ENCODE data around the gene DNAH17. TPM values are rescaled to one million over a fixed set of nuclear protein-coding genes. Genes with fewer than 3 reads are reported as not detected.

DNAH17 gene
- polyA plus RNA-seq, 10 donors = 0.98 to 3.9 (median 1.6) TPM

DNA sequence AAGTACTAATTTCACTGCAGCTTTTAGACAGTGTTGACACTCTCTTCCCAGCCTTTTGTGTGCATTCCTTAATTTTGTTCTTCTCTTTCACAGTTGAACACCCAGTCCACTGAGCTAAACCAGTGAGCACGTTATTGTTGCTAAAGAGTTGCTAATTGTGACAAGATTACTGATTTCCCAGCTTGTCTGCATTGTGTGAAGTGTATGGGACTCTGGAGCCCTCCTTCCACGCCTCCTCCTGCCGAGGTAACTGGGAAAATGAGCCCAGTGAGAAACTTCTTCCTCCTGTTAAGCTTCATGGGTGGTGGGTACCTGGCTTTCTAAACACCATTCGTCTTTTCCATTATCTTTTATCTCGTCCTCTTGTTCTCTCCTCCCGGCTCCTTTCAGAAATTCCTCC, 29.8 kb upstream of the DNAH17 start:
- no peak for DNase-seq

DNA sequence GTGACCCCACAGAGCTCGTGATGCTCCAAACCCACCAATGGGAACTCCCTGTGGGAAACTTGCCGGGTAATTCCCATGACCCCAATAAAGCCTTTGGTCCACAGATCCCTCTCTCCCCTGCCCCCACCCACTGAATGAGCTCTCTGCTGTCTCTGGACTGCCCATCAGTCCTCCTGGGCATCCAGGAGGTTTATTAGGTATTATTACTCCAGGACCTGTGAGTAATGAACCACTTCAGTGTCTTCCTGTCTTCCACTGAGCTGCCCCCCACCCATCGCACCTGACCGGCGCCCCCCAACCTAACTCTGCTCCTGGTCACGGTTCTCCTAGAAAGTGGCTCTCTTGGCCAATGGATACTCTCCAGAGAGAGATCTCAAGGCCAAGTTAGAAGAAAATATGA, 28.7 kb upstream of the DNAH17 start:
- DNase-seq = no peak

DNA sequence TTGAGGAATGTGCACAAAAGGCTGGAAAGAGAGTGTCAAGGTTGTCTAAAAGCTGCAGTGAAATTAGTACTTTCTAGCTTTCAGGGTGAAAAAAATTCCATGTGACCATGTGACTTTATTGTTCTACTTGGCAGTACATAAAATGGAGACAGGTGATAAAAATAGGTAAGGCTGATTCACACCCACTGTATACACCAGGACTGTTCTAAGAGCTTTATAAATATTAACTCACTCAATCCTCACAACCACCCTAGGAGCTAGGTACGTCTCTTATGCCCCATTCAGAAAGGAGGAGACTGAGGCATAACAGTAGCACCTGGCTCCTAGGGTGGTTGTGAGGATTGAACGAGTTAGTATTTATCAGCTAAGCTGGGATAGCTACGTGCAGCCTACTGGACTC, 28.2 kb upstream of the DNAH17 start:
- DNase-seq = no peak

DNA sequence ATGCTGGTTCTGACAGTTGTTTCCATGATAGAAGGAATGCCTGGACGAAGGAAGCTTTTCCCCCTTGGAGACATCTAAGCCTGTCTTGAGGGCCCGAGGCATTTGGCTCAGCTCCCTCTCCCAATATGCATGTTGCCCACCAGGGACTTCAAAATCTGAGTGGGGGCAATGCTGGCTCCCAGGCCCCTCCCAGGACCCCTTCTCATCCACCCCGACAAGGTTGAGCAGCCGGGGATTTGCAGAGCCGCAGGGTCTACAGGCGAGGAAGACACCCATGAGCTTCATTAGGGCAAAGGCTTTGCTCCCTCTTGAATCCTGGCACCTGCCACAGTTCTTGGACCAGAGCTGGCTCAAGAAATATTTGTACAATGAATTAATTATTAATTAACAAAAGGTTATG, 25.1 kb upstream of the DNAH17 start:
- DNase-seq = no peak

DNA sequence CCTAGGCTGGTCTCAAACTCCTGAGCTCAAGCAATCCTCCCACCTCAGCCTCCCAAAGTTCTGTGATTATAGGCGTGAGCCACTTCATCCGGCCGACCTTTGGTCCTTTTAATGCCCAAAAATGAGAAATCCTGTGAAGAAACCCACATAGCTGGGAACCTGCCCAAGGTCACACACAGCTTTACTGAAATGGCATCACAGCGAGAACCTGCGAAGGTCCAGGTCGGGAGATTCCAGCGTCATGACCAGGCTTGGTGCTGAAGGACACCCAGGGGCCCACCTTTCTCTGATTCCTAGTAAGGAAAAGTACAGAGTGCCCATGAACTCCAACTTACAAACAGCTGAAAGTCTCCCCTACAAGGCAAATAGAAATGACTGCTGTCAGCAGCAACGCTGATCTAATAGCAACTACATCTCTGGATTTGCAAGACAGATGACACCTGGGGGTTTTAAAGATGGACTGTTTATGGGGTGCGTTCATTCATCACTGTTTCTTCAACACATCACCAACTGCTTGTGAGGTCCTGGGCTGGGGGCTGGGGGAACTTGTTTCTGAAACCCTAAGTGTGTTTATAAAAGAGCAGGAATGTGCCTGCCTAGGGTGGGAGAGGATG, 24.5 kb upstream of the DNAH17 start:
- DNase-seq = no peak

DNA sequence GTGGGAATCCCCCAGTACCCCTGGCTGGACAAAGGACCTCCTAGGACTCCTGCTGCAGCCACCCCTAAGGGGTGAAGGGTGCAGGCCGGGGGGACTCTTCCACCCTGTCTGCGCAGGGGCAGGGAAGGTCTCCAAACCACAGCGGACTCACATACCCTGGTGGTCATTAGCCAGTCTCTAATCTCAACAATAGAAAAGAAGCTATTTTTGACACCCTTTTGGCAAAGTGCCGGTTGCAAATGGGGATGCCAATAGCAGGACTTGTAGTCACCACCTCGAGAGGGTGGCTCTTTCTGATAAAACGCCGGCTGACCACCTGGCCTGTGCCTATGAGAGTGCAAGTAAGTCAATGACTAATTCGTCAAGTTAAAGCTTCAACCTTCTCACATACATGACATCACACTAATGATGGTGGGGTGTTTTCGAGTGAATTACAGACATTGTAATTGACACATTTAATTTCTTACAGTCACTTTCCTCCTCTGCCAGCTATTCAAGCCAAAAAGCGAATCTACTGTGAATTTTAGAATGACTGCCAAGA, 23.1 kb upstream of the DNAH17 start:
- DNase-seq = peak in 2 of 3 donors; percentile 21 to 54

DNA sequence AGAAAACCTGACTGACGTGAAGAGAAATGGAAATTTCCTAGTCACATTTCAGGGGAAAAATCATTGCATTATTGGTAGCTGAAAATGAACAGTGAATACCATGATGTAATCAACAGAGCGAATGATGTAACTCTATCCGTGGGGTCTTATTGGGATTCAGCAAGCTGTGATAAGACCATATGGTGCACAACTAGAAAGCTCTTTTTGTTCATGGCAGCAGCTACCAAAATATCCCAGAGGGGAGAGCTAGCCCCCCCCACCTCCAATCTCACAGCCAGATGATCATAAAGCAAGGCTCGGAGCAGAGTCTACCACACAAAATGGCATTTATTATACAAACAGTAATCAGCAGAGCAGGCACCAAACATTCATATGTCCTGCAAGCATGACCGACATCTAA, 22.2 kb upstream of the DNAH17 start:
- DNase-seq = peak in 2 of 3 donors; percentile 13 to 58

DNA sequence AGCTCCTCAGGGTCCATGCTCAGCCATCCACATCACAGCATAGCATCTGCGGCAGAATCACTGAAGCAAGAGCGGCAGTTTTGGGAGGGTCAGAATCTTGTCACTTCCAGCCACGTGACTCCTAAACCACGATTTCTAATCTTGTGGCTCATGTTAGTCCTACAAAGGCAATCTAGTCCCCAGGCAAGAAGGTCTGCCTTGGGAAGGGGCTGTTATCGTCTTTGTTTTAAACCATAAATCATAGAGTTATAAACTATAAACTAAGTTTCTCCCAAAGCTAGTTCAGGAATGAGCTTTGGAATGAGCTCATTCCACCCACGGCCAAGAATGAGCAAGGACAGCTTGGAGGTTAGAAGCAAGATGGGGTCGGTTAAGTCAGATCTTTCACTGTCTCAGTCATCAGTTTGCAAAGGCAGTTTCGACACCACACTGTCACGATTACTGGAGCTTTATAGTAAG, 20.8 kb upstream of the DNAH17 start:
- peak; percentile 38 to 74 (median 58) for DNase-seq

DNA sequence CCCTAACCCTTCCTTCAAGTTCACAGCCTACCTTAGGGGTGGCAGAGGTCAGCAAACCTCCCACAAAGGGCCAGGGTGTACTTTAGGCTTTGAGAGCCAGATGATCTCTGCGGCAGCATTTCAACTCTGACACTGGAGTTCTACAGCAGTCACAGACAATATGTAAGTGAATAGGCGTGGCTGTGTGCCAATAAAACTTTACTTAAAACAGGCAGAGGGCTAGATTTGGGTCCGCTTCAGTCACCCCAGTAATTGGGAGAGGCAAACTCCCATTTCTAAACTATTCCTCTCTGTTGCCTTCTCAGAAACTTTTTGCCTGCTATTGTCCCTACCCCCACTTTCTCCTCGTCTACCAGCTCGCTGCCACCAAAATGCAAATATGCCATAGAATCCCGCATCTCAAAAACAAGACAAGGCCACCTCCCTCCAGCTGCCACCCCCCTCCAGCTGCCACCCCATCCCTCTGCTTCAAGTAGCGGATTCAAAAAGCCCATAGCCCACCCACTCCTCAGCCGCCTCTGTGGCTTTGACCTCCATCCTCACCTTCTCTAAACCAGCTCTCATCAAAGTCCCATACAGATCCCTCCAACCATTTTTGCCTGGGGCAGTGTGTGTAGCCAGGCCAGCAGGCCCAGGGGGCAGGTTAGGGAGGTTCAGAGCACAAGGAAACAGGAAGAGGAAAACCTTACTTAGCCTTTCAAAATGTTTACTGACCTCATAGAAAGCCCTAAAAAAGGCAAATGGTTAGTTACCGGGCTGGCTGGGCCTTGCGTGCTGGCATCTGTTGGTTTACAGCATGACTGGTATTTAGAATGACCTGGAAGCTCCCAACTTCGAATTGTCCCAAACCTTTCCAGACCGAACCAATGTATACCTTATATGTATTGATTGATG, 19.9 kb upstream of the DNAH17 start:
- DNase-seq = no peak

DNA sequence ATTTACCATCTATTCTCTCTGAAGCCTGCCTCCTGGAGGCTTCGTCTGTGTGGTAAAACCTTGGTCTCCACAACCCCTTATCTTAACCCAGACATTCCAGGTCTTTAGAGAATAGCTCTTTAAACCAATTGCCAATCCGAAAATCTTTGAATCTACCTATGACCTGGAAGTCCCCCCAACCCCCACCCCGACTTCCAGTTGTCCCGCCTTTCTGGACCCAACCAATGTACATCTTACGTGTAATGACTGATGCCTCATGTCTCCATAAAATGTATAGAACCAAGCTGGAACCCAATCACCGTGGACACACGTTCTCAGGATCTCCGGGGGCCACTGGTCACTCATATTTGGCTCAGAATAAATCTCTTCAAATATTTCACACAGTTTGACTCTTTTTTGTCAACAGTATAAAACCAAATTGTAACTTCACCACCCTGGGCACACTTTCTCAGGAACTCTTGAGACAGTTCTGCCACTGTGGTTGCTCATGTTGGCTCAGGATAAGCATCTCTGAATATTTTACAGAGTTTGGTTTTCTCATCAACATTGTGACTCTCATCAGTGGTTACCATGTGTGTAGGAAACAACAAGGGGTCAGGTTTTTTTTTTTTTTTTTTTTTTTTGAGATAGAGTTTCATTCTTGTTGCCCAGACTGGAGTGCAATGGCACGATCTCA, 18.1 kb upstream of the DNAH17 start:
- DNase-seq = no peak

DNA sequence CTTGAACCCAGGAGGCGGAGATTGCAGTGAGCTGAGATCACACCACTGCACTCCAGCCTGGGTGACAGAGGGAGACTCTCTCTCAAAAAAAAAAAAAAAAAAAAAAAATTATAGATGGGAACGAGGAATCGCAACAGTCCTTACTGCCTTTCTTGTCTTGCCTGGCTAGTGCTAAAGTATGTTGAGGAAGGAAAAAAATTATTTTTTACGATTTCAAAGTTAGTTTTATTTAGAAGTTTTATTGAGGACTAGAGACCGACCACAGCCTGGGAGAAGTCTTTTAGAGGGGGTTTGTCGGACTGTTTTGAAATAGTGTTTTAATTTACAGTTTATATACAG, 15.8 kb upstream of the DNAH17 start:
- no peak for DNase-seq

DNA sequence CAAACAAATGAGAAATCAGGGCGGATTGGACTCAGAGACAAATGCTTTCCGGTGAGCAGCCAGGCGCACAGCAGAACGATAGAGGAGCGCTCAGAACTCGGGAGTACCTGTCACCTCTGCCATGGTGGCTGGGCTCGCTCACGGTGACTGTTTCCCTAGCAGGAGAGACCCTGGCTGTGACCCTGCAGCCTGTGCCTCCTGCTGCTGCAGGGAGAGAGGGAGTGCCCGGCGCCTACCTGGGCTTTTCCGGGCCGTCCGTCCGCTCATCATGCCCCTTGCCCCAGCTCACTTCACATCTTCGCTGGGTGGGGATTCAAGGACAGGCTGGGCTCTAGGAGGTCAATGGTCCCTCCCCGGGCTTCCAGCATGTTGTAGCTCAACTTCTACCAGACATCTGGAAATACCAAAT, 14.1 kb upstream of the DNAH17 start:
- DNase-seq = no peak

DNA sequence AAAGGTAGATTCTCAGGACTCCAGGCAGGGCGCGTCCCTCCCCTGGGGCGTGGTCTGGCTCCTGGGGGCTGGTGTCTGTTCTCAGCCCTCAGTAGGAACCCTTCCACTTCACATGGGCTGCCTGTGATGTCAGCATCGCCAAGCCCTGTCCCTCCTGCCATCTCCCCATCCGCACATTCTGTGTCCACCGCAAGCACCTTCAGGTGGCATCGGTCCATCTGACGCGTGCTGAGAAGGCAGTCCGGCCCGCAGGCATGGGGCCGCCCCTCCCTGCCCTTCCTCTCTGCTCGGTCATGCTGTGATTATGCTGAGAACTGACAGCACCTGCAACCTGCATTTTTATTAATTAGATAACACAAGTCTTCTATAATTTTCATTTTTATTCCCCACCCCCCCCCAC, 12.7 kb upstream of the DNAH17 start:
- no peak for DNase-seq

DNA sequence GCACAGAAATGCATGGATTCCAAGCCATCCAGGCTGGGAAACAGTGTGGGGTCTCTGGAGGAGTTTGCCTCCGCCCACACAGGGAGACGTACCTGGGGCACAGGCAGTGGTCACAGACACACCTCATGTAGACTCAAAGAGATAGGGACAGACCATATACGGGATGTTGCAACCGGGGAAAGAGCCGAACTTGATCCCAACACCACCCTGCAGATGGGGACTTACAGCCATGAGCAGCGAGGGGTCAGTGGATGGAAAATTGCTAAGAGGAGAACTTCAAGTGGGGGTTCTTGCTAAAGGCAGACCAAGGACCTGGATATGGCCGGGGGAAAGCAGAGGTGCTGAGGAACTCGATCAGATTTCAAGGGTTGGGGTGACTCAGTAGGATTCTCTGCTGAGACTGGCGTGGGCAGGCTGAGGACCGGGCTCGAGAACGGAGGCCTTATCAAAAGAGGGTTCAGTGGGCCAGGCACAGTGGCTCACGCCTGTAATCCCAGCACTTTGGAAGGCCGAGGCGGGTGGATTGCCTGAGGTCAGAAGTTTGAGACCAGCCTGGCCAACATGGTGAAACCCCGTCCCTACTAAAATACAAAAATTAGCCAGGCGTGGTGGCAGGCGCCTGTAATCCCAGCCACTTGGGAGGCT, 12.0 kb upstream of the DNAH17 start:
- no peak for DNase-seq

DNA sequence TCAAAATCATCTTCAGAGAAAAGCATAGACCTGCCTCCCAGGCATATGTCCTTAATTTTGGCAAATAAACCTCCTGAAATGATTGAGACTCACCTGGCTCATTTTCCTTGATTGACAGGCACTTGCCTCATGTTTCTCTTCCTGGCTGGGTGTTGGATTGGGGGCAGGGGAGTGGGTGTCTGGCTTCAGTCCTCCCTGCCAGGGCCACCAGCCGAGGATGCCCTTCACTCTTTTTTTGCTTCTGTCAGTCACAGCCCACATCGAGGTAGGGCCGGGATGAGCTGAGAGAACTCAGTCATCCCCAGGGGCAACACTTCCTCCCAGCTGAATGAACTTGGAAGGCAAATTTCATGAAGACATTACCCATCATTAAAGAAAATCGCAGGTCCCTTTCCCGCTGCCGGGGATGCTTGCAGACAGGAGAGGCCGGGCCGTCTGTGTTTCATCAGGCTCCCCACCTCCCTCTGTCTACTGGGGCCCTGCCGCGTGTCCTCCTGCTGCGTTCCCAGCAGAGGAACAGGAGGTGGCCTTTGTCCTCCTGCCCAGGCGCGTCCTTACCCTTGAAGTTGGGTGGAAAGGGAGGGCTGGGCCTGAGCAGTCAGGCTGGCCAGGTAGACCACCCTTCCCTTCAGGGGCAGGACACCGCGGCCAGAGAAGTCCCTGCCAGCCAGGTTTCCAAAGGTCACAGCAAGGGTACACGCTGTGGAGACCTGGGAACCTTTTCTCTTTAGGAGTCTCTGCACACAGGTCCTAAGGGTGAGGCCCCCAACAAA, 11.2 kb upstream of the DNAH17 start:
- no peak for DNase-seq

DNA sequence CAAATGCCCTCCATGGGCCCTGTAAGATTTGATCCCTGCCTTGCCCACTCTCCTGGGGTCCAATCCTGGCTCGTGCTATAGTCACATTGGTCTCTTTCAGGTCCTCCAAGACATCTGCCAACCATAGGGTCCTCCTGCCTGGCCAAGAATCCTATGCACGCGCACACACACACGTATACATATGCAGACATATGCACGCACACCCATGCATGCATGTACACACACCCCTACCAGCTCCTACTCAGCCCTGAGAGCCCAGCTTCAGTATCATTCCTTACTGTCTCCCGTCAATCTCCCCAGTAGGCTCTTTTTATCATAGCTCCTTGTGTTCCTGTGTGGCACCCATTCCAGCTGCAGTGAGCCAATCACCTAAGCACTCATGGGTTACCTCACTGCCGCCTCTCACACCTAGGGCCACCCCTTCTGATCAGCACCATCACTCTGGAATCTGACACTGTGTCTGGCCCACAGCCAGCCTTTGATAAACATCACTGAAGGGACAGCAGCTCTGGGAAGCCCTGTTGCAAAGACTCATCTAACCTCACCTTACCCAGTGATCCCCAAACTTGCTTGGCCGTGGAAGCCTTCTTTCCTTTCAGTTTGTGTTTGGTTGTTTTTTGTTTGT, 7.9 kb upstream of the DNAH17 start:
- no peak for DNase-seq

DNA sequence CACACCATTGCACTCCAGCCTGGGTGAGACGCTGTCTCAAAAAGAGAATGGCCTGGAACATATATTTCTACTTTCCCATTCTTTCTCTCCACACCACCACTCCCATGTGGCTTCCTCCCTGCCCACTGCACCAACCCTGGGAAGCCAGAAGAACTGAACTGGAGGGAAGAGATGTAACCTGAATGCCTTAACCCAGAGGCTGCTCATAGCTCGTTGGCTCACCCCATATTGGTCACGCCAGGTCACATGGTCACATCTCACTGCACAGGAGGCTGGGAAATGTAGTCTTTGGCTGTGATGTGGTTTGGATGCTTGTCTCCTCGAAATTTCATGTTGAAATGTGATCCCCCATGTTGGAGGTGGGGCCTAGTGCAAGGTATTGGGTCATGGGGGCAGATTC, 5.9 kb upstream of the DNAH17 start:
- no peak for DNase-seq

DNA sequence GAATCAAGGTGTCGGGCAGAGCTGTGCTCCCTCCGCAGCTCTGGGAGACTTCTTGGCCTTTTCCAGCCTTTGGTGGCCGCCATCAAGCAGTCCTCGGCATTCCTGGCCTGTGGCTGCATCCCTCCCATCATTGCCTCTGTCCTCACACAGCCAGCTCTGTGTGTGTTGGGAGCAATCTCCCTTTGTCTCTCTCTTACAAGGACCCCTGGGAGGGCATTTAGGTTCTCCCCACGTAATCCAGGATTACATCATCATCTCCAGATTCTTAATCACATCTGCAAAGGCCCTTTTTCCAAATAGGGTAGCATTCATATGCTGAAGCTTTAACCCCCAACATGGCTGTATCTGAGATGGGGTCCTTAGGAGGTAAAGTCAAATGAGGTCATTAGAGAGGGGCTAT, 4.1 kb upstream of the DNAH17 start:
- no peak for DNase-seq

DNA sequence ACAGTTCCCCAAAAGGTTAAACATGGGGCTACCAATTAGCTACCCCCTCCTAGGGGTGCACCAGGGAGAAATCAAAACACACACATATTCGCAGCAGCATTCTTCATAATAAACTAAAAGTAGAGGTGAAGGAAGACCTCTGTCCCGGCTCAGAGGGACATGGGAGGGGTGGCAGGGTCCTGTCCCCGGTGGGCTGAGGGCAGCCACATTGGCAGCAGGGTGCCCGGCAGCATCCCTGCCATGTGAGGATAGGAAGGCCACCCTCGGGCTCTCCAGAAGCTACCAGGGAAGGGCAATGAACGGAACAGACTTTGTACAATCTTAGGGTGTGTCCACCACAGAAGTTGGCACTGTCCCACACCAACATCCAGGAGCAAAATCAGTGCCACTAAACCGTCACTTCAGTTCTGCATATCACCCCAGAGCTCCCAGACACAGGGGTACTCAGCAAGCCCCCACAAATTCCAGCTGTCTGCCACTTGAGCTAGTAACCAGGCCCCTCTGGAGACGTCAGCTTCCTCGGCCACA, 3.1 kb upstream of the DNAH17 start:
- DNase-seq = no peak

DNA sequence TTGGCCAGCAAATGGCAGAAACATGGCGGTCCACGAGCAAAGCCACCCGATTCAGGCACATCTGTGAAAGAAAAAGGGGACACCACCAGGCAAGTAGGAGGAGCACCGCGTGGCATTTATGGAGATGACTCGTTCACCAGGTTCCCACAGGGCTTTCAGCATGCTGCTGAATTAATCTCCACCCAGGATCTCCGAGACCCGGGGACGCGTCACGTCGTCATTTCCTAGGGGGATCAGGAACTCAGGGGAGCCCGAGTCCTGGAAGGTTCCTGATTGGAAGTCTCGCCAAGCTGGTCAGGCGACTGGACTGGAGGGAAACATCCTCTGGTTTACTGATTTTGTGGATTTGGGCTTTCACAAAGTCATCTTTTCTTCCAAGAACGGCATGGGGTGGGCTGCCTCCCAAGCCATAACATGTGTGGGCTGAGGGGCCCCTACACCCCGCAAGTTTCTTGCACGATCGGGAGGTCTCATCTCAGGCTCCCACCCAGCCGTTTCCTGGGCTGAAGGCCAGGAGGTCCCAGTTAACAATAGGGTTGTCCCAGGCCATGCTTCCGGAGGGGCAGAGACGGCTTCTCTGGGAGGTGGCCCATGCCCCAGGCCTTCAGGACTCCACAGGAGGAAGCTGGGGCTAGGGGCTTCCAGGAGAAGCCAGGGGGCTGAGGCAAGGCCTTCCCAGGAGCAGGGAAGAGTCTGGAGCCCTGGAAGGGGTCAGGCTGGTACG, 645 bp downstream of the DNAH17 start:
- DNase-seq = no peak
